Natural killer cell (primary cell): ENCODE data around the gene TSPAN2. TPM values are rescaled to one million over a fixed set of nuclear protein-coding genes. Genes with fewer than 3 reads are reported as not detected.

Experiments used
- ATAC-seq, 3 donors: fragments of 150-1000 bp in 2 of 3; fragments of 200-7000 bp in 1 of 3; cut with Tn5 transposase; 1 replicate in 1 of 3; 2 replicates in 2 of 3; pipeline ENCODE4 v1.10.0; 2021; ENCODE audit warnings: mild to moderate bottlenecking in 2 of 3, moderate library complexity in 2 of 3
- DNase-seq, 2 donors: peaks; one replicate each; pipeline versions ENCODE4 v3.0.0 to v3.0.0-alpha.2; 2013 to 2021; ENCODE audit warnings: mixed read lengths in 1 of 2
- H3K27ac ChIP-seq: one replicate; pipeline ENCODE4 v1.5.1; 2013; ENCODE audit warnings: mild to moderate bottlenecking, low read length
- H3K27me3 ChIP-seq: one replicate; pipeline ENCODE4 v1.6.1; 2013; ENCODE audit warnings: low read length; ENCODE audit not compliant: control insufficient read depth, insufficient read depth
- H3K36me3 ChIP-seq: one replicate; pipeline ENCODE4 v1.6.1; 2013; ENCODE audit warnings: low read length; ENCODE audit not compliant: control insufficient read depth, insufficient read depth
- H3K4me1 ChIP-seq: one replicate; pipeline ENCODE4 v1.6.1; 2013; ENCODE audit warnings: low read length; ENCODE audit not compliant: control insufficient read depth, insufficient read depth
- H3K4me3 ChIP-seq: one replicate; pipeline ENCODE4 v1.5.1; 2013; ENCODE audit warnings: low read length
- H3K9me3 ChIP-seq: one replicate; pipeline ENCODE4 v1.6.1; 2013; ENCODE audit warnings: low read length; ENCODE audit not compliant: control insufficient read depth, insufficient read depth
- H3K27ac Mint-ChIP-seq, 2 donors: one replicate each; pipeline ENCODE4 v1.8.0; 2022; ENCODE audit warnings: mild to moderate bottlenecking in 2 of 2, mixed read lengths in 2 of 2, moderate library complexity in 1 of 2
- H3K27me3 Mint-ChIP-seq, 2 donors: one replicate each; pipeline ENCODE4 v1.8.0; 2022; ENCODE audit warnings: low read depth in 2 of 2, mixed read lengths in 2 of 2
- H3K36me3 Mint-ChIP-seq: one replicate; pipeline ENCODE4 v1.8.0; 2022; ENCODE audit warnings: mixed read lengths
- H3K4me1 Mint-ChIP-seq, 2 donors: one replicate each; pipeline ENCODE4 v1.8.0; 2022; ENCODE audit warnings: mixed read lengths in 2 of 2
- H3K4me3 Mint-ChIP-seq: one replicate; pipeline ENCODE4 v1.8.0; 2022; ENCODE audit warnings: mild to moderate bottlenecking, moderate library complexity, mixed read lengths
- H3K9me3 Mint-ChIP-seq, 2 donors: one replicate each; pipeline ENCODE4 v1.8.0; 2022; ENCODE audit warnings: mixed read lengths in 2 of 2
- WGBS: methylation state at CpG from one replicate; pipeline ENCODE4 v1.1.7; 2013; ENCODE audit warnings: missing lambda C conversion rate; ENCODE audit not compliant: insufficient coverage; 5-methylcytosine and 5-hydroxymethylcytosine counted together
- intact Hi-C: fragments of 100-400 bp; cut with micrococcal nuclease; formaldehyde crosslinking; loops from one replicate; pipeline ENCODE4 v1.14.2; 2022
- total RNA-seq, 4 donors: library from RNA; stranded (reverse); fragments of 120-200 nt in 1 of 4; gene quantifications; one replicate each; pipeline versions ENCODE4 v1.2.3 to v1.2.4, GENCODE V29; 2013 to 2022
- TF ChIP-seq, protein P1 (sequence below): fragments of 200-600 bp; IDR thresholded peaks from one replicate; pipeline ENCODE4 v1.8.0; 2022; ENCODE audit warnings: antibody characterized with exemption

The TSPAN2 gene
- total RNA-seq, 3 donors from 2014 or later (not counting 1 experiment from before 2014, with no cell fraction given): 17.1 to 41.4 (median 28.6) TPM

DNA sequence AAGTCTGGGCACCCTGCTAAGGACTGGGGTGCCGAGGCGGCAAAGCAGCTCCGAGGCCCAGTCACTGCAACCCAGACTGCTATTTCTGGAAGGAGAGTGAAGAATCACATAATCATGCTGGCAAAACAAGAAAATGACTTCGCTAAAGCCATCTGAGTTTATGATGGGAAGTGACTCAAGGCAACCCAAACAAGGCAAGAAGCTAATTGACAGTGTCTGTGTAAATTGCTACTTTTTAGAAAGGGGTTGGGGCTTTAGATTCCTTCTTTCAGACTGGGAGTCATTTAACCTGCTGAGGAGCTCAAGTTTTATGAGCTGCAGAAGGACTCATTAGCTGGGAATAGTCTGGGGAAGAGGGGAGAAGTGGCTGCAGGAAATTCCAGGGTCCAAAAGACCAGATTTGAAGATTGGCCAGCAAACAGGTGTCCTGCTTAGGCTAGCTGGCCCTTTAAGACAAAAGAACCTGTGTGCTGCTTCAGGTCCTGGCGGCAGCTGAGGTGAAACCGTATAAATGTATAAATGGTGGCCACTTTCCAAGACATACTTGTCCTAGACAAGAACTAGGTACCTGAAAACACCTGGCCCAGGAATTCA is 31.5 kb downstream of the TSPAN2 start:
- no peak overlapping the region for H3K4me3 Mint-ChIP-seq
- peaks cover 9% of the 10 kb centered on the region for H3K36me3 Mint-ChIP-seq
- no peak overlapping the region for H3K4me3 ChIP-seq
- H3K27ac ChIP-seq: no peak overlapping the region
- no peaks in the 10 kb centered on the region for H3K9me3 ChIP-seq
- no peaks in the 10 kb centered on the region for H3K27me3 Mint-ChIP-seq
- H3K27me3 ChIP-seq: no peaks in the 10 kb centered on the region
- WGBS: 97% methylated on average over 6 of the region's 6 CpGs
- H3K27ac Mint-ChIP-seq: no peak overlapping the region
- TF ChIP-seq, protein P1, sequence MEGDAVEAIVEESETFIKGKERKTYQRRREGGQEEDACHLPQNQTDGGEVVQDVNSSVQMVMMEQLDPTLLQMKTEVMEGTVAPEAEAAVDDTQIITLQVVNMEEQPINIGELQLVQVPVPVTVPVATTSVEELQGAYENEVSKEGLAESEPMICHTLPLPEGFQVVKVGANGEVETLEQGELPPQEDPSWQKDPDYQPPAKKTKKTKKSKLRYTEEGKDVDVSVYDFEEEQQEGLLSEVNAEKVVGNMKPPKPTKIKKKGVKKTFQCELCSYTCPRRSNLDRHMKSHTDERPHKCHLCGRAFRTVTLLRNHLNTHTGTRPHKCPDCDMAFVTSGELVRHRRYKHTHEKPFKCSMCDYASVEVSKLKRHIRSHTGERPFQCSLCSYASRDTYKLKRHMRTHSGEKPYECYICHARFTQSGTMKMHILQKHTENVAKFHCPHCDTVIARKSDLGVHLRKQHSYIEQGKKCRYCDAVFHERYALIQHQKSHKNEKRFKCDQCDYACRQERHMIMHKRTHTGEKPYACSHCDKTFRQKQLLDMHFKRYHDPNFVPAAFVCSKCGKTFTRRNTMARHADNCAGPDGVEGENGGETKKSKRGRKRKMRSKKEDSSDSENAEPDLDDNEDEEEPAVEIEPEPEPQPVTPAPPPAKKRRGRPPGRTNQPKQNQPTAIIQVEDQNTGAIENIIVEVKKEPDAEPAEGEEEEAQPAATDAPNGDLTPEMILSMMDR: no peak
- H3K9me3 Mint-ChIP-seq: no peaks in the 10 kb centered on the region
- DNase-seq (no peak), ATAC-seq (no peak)
- H3K36me3 ChIP-seq: peaks cover 19% of the 10 kb centered on the region
- H3K4me1 ChIP-seq: peaks cover 13% of the 10 kb centered on the region
- intact Hi-C loops: no loop called here
- H3K4me1 Mint-ChIP-seq: peaks cover 23 to 32% of the 10 kb centered on the region in 2 donors

DNA sequence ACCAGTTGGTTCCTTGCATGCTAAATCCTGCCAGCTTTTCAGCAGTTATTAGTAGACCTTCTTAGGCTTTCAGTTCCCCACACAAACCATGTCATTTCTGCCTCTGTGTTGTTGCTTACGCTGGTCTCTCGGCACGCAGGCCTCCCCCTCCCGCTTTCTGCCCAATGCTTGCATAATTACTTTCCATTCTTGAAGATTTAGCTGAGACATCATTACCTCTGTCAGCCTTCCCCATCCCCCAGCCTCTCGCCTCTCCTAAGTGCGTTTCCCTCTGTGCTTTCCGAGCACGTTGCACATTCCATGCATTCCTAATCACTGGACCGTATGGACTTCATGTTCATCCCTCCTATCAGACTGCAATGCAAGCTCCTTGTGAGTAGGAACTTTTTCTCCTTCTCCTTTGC is 32.9 kb downstream of the TSPAN2 start:
- intact Hi-C loops: no loop called here

DNA sequence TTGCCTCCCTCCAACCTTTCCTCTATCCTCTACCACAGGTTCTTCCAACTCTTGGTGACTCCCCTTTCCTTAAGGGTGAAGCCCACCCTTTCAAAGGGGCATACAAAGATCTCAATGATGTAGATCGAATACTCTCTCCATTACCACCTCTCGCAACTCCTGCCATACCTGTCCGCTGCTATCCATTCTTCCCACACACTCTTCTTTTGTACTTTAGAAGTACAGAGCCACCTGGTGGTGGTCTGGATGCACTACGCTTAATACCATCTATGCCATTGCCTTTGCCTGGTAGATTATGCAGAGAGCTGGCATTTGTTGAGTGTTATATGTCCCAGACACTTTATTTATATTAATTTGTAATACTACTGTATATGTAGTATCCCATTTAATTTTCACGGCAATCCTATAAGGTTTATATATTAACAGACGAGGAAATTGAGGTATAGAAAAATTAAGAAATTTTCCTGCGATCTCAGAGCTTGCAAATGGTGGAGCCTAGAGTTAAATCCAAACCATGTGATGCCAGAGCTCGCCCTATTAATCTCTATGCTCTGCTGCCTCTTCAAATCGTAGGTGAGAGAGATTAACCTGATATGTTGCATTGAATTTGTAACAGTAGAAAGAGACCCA is 36.7 kb downstream of the TSPAN2 start:
- H3K36me3 Mint-ChIP-seq: peaks cover 8% of the 10 kb centered on the region

More for the DNA sequence above, 32.9 kb downstream of the TSPAN2 start:
- H3K27me3 Mint-ChIP-seq: no peaks in the 10 kb centered on the region
- Histone ChIP-seq H3K4me3 (no peak overlapping the region), H3K4me1 (no peaks in the 10 kb centered on the region), H3K36me3 (peaks cover 19% of the 10 kb centered on the region), H3K27ac (no peak overlapping the region), H3K9me3 (no peaks in the 10 kb centered on the region), H3K27me3 (no peaks in the 10 kb centered on the region)
- H3K9me3 Mint-ChIP-seq: no peaks in the 10 kb centered on the region
- DNase-seq (no peak), ATAC-seq (no peak)
- H3K4me3 Mint-ChIP-seq: no peak overlapping the region
- TF ChIP-seq, protein P1: no peak
- 93% methylated on average over 9 of the region's 9 CpGs for WGBS
- H3K36me3 Mint-ChIP-seq: peaks cover 9% of the 10 kb centered on the region
- H3K4me1 Mint-ChIP-seq: peaks cover 9 to 19% of the 10 kb centered on the region in 2 donors
- no peak overlapping the region for H3K27ac Mint-ChIP-seq

More for the DNA sequence above, 36.7 kb downstream of the TSPAN2 start:
- Mint-ChIP-seq H3K9me3 (no peaks in the 10 kb centered on the region), H3K27ac (no peak overlapping the region), H3K4me1 (no peaks in the 10 kb centered on the region), H3K4me3 (no peak overlapping the region), H3K27me3 (no peaks in the 10 kb centered on the region)
- WGBS: 59% methylated on average over 6 of the region's 9 CpGs
- H3K27me3 ChIP-seq: no peaks in the 10 kb centered on the region
- ATAC-seq: peak; percentile 76 to 93 (median 84)
- no peaks in the 10 kb centered on the region for H3K9me3 ChIP-seq
- no peaks in the 10 kb centered on the region for H3K4me1 ChIP-seq
- intact Hi-C loops: loop anchor here (1.0 kb wide), 1 partner anchor 73 kb away; no protein-coding TSS in a partner anchor
- TF ChIP-seq, protein P1: peak; percentile 97
- H3K36me3 ChIP-seq: peaks cover 11% of the 10 kb centered on the region
- H3K27ac ChIP-seq: no peak overlapping the region
- no peak overlapping the region for H3K4me3 ChIP-seq
- DNase-seq: peak in 1 of 2 donors; percentile 80
